Loucy (cell line): ENCODE measurements around the gene NHEJ1.

Source experiments
- EZH2phosphoT487 ChIP-seq: fragments of 200-600 bp; IDR thresholded peaks from 2 replicates; pipeline ENCODE4 v1.6.1; 2018; ENCODE audit warnings: antibody characterized with exemption, mild to moderate bottlenecking, moderate library complexity, borderline replicate concordance
- TF ChIP-seq, protein P1 (sequence below): fragments of 200-600 bp; sonication (generic); conservative IDR thresholded peaks from 2 replicates; pipeline ENCODE4 v1.5.1; 2014; ENCODE audit warnings: mild to moderate bottlenecking, antibody characterized with exemption, low read length

GRCh38 chr2:219059375-219059724 is 101.3 kb downstream of the NHEJ1 start:
- TF ChIP-seq, protein P1, sequence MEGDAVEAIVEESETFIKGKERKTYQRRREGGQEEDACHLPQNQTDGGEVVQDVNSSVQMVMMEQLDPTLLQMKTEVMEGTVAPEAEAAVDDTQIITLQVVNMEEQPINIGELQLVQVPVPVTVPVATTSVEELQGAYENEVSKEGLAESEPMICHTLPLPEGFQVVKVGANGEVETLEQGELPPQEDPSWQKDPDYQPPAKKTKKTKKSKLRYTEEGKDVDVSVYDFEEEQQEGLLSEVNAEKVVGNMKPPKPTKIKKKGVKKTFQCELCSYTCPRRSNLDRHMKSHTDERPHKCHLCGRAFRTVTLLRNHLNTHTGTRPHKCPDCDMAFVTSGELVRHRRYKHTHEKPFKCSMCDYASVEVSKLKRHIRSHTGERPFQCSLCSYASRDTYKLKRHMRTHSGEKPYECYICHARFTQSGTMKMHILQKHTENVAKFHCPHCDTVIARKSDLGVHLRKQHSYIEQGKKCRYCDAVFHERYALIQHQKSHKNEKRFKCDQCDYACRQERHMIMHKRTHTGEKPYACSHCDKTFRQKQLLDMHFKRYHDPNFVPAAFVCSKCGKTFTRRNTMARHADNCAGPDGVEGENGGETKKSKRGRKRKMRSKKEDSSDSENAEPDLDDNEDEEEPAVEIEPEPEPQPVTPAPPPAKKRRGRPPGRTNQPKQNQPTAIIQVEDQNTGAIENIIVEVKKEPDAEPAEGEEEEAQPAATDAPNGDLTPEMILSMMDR = no peak
- TF ChIP-seq EZH2phosphoT487 = no peak
